GM21423 (cell line): ENCODE data around the gene BAZ1B.
"Not testable (repeated sequence)": the region's sequence is repeated elsewhere in the genome, so short reads cannot be mapped to it uniquely, and the experiment has no call there.

Experiments
- ATAC-seq: cut with Tn5 transposase; IDR thresholded peaks from one replicate; pipeline ENCODE4 v1.9.1; 2021; ENCODE audit warnings: mild to moderate bottlenecking, moderate library complexity; ENCODE audit not compliant: unreplicated experiment

The BAZ1B gene

DNA sequence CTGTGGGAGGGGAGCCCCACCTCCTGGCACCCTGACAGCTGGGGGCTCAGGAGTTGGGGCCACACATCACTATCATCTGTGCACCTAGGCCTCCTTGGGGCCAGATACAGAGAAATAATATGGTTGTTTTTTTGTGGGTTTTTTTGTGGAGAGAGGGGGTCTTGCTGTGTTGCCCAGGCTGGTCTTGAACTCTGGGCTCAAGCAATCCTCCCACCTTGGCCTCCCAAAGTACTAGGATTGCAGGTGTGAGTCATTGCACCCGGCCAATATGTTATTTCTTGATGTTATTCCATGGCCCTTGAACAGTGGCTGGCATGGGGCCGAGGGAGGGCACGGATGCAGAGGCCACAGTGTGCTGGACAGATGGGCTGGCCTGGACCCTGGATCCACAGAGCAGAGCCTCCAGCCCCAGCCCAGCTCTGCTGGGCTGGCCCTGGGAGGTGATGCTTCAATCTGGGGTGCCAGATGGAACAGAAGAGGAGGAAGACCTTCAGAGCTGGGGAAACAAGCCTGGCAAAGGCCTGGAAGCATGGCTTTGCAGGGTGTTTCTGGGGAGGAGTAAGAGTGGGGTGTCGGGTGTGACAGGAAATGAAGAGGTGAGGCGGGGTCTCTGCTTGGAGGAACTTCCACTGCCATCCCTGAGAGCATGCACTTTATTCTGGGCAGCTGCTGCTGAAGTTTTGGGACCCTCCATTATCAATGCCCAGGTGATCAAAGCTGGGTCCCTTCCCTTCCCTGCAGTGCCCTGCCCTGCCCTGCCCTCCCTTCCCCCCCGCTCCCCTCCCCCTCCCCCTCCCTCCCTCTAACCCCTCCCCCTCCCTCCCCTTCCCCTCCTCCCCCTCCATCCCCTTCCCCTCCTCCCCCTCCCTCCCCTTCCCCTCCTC, 92.2 kb downstream of the BAZ1B start:
- no peak for ATAC-seq

DNA sequence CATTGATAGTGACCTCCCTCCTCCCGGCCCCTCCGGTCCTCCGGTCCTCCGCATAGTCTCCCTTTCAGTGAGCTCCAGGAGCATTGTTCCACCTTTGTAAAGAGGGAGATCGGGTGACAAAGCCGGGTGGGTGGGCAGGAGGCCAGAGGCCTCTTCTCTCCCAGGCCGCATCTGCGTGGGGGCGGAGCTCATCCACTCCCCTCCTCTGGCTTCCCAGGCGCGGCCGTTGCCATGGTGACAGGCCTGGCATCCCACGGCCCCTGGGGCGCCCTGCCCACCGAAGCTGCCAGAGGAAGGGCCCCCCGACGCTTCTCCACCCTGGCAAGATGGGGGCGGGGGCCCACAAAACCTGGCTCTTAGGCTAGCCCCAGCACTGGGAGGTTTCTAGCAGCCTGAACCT, 92.9 kb downstream of the BAZ1B start:
- ATAC-seq: no peak

DNA sequence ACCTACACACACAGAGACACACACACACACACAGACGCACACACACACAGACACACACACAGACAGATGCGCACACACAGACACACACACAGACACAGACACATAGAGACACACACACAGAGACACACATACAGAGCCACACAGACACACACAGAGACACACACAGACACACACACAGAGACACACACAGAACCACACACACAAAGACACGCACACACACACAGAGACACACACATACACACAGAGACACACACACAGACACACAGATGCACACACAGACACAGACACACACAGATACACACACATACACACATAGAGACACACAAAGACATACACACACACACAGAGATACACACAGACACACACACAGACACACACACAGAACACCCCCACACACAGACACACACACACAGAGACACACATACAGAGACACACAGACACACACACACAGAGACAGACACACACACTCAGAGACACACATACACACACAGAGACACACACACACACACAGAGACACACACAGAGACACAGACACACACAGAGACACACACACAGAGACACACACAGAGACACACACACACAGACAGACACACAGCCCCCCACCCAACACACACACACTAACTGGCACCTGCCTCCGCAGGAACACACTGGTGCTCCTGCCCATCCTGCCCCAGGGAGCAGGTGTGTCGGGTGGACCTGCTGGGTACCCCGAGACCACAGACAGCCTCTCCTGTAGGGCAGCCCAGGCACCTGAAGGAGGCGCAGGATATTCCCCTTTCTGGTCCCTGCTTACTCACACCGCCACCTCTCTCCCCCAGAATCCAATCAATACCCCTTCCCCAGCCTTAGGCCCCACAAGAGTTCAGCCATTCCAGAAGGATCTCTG, 93.9 kb downstream of the BAZ1B start:
- no peak for ATAC-seq

DNA sequence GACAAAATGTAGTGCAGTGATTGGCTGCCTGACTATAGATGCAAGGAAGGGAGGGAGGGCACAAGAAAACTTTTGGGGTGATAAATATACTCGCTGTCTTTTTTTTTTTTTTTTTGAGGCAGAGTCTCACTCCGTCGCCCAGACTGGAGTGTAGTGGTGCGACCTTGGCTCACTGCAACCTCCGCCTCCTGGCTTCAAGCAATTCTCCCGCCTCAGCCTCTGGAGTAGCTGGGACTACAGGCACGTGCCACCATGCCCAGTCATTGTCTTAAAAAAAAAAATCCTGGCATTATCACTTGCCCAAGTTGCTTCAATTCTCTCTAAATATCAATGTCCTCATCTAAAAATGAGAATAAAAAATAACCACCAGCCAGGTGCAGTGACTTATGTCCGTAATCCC, 96.1 kb downstream of the BAZ1B start:
- no peak for ATAC-seq

DNA sequence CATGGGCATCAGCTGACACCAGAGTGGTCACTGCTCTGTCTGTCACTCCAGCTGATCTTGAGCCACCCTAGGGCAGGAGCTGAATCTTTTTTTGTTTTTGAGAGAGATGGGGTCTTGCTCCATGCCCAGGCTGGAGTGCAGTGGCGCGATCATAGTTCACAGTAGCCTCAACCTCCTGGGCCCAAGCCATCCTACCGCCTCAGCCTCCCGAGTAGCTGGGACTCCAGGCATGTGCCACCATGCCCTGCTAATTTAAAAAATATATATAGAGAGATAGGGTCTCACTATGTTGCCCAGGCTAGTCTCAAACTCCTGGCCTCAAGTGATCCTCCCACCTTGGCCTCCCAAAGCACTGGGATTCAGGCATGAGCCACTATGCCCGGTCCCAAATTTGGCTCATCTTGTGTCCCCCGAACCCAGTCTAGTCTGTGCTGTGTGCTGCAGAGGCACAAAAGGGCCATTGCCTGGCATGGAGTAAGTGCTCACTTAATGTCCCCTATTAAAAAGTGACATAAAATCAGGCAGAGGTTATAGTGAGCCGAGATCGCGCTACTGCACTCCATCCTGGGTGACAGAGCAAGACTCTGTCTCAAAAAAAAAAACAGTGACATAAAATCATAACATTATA, 96.6 kb downstream of the BAZ1B start:
- no peak for ATAC-seq

DNA sequence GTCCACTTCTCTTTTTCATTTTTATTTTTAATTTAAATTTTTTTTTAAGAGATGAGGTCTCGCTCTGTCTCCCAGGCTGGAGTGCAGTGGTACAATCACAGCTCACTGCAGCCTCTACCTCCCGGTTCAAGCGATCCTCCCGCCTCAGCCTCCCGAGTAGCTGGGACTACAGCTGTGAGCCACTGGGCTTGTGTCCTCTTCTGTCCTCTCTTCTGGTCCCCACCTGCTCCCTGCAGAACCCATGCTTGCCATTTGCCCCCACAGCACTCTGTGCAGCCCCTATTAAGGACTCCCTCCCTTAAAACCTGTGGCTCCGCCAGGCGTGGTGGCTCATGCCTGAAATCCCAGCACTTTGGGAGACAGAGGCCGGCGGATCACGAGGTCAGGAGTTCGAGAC, 97.6 kb downstream of the BAZ1B start:
- ATAC-seq: no peak

DNA sequence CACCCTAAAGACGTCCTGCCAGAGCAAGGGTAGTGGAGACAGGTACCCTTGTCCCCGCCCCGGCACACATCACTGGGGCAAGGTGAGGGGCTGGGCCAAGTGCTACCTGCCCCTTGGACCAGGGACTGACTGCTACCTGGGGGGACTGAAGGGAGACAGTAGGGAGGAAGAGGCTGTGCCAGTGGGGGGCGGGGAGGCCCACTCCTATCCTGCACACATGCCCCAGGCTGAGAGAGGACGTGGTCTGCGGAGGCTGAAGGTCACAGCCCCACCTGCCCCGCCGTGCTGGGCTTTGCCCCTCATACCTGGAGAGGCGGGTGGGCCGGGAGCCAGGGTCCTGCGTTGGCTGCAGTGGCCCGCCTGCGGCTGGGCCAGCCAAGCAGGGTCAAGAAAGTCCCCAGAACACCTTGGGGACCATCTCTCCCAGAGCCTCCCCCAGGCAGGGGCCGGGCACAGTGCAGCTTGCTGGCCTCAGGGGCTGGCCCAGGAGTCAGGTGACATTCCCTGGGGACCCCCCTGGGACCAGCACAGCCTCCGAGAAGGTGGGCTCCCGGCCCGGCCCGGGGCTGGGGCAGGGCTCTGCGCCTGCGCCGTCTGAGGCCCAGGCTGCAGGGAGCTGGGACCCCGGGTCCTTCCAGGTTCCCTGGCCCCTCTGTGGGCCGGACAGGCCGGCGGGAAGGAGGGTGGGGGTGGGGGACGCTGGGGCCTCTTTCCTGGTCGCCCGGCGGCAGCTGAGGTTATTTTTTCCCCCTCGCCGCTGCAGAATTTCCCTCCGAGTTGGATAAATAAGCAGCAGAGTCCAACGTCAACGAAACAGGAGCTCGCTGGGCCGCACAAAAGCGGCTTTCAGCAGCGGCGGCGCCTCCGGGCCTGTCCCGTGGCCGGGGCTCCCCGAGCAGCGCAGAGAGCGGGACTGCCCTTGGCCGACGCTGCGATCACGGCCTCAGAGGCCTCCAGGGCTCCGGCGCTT, 98.3 kb downstream of the BAZ1B start:
- no peak for ATAC-seq

DNA sequence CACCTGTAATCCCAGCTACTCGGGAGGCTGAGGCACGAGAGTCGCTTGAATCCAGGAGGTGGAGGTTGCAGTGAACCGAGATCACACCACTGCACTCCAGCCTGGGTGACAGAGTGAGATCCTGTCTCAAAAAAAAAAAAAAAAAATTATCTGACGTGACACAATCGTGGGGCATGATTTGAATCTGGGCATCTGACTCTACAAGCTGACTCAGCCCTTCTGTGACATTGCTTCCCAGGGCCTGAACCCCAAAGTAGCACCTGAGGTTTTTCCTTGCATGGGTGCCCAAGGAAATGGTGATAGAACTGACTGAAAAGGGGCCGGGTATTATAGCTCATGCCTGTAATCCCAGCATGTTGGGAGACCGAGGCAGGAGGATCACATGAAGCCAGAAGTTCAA, 101.5 kb downstream of the BAZ1B start:
- not testable (repeated sequence) for ATAC-seq

DNA sequence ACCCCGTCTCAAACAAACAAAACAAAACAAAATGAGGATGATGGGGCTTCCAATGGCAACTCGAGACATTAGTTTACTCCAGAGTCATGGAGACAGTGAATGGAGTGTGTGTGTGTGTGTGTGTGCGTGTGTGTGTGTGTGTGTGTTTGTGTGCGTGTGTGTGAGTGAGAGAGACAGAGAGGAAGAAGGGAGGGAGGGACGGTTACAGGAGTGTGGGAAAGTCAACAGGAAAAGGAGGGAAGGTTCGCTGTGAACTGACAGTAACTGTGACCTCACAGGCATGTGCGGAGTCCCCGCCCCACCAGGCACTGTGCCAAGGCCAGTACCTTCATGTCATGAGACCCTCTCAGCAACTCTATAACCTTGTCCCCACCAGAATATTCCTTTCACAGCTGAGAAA, 102.1 kb downstream of the BAZ1B start:
- not testable (repeated sequence) for ATAC-seq

DNA sequence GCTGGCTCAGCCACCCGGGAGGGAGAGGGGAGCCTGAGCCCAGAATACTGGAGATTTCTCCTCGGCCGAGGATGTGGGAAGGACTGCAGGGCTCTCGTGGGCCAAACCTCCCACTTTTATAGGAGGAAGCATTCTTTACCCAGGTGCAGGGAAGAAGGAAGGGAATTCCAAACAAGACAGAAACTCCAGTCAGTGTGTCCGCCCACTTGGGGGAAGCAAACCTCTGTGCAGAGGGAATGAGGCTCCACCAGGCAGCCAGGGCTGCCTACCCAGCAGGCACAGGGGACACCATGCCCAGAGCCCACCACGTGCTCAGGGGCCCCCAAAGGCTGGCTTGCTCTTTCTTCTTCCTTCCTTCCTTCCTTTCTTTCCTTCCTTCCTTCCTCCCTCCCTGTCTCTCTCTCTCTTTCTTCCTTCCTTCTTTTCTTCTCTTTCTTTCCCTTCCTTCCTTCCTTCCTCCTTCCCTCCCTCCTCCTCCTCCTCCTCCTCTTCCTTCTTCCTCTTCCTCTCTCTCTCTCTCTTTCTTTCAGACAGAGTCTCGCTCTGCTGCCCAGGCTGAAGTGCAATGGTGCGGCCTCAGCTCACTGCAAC, 103.9 kb downstream of the BAZ1B start:
- no peak for ATAC-seq

DNA sequence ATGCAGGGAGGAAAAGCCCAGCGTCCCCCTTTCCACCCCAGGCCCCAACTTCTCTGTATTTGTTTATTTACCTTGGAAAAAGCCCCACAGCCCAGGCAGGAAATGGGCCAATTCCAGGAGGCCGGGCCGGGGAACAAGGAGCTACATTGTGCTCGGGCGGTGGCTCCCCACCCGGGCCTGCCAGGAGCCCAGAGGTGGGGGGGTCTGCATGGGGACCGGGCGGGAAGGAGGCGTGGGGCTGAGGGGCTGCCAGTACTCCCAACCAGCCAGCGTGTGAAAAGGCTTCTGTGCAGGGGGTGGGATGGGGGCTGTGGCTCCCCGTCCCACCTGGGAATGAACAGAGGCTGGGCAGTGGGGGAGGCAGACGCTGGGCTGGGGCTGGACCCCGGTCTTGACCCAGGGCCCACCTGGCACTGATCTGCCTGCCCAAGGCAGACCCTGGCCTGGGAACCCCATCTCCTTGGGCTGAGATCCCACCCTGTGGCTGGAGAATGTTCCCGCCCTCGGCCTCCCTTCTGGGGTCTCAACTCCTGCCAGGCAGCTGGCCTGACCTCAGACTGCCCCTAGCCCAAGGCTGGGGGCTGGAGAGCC, 111.5 kb downstream of the BAZ1B start:
- ATAC-seq: not testable (repeated sequence)

DNA sequence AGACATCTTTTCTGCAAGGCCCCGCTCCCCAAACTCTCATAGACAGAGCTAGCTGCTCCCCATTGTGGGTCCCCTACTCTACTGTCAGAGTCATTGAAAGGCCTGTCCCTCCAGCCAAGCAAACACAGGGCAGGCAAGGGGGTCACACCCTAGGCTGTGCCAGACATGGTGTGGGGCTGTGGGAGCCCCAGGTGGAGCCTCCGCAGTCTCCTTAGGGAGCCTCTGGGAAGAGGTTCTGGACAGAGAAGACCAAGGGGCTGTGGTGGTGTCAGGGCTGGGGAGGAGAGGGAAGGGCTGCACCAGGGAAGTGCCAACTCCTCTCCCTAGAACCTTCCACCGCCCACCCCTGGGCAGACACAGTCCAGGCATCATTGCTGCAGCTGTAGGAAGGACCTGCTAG, 117.2 kb downstream of the BAZ1B start:
- not testable (repeated sequence) for ATAC-seq

DNA sequence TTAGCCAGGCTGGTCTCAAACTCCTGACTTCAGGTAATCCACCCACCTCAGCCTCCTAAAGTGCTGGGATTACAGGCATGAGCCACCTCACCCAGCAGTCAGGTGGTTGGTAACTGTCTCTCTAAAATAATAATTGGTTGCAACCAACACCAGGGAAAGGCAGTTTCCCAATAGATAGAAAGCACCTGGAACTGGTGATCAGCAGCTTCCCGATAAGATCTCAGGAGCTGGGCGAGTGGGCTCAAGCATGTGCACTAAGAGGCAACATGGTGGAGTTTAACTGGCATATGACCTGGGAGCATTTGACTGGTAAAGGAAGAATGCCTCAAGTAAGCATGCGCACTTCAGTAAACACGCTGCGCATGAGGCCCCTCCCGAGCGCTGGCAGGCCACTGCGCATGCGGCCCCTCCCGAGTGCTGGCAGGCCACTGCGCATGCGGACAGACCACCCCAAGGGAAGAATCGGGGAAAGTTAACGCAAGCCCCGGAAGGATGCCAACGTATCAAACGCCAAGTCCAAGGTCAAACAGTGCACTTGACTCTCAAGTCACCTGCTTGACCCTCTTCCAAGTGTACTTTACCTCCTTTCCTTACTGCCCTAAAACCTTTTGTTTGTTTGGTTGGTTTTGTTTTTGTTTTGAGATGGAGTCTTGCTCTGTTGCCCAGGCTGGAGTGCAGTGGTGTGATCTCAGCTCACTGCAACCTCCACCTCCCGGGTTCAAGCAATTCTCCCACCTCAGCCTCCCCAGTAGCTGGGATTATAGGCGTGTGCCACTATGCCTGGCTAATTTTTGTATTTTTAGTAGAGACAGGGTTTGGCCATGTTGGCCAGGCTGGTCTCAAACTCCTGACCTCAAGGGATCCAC, 122.7 kb downstream of the BAZ1B start:
- ATAC-seq: not testable (repeated sequence)

DNA sequence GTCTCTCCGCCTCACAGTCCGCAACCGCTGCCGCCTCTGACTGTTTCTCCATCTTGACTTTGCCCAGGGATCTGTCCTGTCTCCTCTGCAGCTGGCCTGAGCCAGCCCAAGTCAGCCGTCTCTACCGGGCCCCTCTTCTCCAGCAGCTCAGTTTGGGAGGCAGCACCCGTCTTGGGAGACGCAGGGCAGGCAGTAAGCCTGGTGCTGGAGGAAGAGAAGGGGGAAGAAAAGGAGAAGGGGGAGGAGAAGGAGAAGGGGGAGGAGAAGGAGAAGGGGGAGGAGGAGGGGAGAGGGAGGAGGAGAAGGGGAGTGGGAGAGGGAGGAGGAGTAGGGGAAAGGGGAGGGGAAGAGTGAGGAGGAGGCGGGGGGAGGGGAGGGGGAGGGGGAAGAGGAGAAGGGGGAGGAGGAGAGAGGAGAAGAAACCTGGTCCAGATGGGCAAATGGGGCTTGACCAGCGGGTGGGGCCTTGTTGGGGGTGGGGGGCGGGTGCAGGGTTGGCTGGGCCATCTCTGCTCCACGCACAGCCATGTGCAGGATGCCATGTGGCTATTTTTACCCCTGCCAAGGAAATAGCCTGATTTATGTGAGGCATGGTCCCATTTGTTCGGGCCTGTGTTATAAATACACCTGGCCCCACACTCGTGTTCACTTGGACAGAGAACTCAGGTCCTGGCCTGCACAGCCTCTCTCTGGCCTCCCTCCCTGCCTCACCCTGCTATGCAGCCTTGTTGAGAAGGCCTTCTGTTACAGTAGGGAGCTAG, 124.4 kb downstream of the BAZ1B start:
- no peak for ATAC-seq

DNA sequence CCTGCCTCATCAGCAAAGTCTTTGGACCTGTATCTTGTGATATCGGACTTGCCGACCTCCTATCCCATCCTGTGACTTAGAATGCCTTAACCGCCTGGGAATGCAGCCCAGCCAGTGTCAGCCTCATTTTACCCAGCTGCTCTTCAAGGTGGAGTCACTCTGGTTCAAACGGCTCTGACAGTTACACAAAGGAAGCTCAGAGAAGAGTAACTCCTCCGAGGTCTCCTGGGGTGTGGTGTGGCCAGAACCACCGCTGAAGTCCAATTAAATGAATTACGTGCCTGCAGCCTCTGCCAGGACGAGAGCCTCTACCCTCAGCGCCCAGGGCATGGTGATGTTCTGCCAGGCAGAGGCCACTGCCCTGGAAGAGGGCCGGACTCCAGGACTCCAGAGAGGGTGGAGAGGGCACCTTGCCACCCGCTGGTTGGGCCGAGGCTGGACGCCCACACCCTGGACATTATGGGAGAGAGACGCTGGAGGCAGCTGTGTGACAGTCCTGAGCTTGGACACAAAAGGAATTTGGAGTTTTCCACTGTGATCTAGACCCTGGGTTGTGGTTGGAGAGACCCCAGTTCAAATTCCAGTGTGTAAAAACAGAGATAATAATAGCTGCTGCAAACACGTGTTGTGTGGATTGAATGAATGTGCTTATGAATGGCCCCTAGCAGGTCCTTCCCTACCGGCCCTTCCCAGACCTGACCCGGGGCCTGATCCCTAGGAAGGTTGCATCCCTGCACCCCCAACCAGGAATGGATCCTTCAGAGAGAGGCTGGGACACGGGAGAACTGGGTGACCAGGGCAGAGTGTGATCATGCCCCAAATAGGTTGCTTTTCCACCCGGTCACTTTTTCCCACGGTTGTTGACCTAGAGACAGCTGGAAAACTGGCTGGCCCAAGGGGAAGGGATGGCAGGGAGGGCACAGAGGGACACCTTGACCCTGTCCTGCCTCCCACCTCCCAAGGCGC, 126.3 kb downstream of the BAZ1B start:
- ATAC-seq: no peak

DNA sequence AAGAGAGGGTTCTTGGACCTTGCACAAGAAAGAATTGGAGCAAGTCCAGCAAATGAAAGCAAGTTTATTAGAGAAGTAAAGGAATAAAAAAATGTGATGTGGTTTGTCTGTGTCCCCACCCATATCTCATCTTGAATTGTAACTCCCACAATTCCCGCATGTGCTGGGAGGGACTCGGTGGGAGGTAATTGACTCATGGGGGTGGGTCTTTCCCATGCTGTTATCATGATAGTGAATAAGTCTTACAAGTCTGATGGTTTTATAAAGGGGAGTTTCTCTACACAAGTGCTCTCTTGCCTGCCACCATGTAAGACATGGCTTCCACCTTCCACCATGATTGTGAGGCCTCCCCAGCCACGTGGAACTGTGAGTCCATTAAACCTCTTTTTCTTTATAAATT, 127.7 kb downstream of the BAZ1B start:
- no peak for ATAC-seq

DNA sequence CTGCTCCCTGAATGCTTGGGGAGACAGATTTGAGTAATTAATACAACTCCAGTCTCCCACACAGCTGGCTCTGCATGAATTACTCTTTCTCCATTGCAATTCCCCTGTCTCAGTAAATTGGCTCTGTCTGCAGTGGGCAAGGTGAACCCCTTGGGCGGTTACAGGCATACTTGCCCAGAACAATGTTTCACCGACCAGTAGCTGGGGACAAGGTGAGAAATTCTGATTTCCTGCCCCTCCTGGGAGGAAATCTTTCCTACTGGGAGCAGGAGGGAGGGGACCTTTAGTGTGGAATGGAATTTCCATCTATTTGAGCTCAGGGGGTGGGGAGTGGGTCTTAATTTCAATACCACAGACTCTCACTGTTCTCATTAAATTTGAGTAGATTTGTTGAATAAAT, 130.7 kb downstream of the BAZ1B start:
- no peak for ATAC-seq
